ENCODE results near the gene SIPA1L2.

The SIPA1L2 gene

DNA sequence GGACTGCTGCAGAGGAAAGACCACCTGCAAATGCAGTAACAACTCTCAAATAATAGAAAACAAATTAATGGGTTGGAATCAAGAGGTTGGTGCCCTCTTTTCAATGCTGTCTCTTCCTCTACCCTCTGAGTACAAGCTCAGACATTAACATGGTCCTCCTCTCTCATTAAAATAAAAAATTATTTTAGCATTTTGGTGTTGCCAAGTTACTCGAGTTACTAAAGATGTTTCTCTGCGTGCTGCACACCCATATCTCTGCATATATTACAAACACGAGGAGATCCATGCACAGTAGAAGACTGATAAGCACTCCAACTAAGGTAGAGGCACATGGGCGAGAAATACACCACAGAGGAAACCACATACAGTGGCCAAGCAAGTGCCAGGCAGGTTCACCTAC is 21.5 kb downstream of the SIPA1L2 start:
- CTCF ChIA-PET = no interaction called here
- no peak for DNase-seq (ENCODE audit: extremely low spot score)
- POLR2A ChIA-PET = no interaction called here
- TF ChIP-seq NFRKB (IDR thresholded peaks at IDR 0.05) (no peak), ARNT (IDR thresholded peaks at IDR 0.05) (no peak), SP1 (IDR thresholded peaks at IDR 0.05) (no peak), L3MBTL2 (conservative IDR thresholded peaks at IDR 0.05) (no peak), SUZ12 (IDR thresholded peaks at IDR 0.05) (no peak), FOXM1 (IDR thresholded peaks at IDR 0.05; ENCODE audit: borderline replicate concordance) (no peak), FOXA1 (IDR thresholded peaks at IDR 0.05) (no peak), TARDBP (IDR thresholded peaks at IDR 0.05) (no peak), ELF4 (IDR thresholded peaks at IDR 0.05) (no peak), LEF1 (IDR thresholded peaks at IDR 0.05; ENCODE audit: borderline replicate concordance) (no peak), HDGF (IDR thresholded peaks at IDR 0.05; ENCODE audit: borderline replicate concordance) (no peak), CTBP1 (IDR thresholded peaks at IDR 0.05; ENCODE audit: borderline replicate concordance) (no peak), BHLHE40 (IDR thresholded peaks at IDR 0.05; ENCODE audit: borderline replicate concordance) (no peak), FOXK2 (IDR thresholded peaks at IDR 0.05) (no peak)
- TF ChIP-seq, protein P1, sequence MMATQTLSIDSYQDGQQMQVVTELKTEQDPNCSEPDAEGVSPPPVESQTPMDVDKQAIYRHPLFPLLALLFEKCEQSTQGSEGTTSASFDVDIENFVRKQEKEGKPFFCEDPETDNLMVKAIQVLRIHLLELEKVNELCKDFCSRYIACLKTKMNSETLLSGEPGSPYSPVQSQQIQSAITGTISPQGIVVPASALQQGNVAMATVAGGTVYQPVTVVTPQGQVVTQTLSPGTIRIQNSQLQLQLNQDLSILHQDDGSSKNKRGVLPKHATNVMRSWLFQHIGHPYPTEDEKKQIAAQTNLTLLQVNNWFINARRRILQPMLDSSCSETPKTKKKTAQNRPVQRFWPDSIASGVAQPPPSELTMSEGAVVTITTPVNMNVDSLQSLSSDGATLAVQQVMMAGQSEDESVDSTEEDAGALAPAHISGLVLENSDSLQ (IDR thresholded peaks at IDR 0.05) = no peak

DNA sequence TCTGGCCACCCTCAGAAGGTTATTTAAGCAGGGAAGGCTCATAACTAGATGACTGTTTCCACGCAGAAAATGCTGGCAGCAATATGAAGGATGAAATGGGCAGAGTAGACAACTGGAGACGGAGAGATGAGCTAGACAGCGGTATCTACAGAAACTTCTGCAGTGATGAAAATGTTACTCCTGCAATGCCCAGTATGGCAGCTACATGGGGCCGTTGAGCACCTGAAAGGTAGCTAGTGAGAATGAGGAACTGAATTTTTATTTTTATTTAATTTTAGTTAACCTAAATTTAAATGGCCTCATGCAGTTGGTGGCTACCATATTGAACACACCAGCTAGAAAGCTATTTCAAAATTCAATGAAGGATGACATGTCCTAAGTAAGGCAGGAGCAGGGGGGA is 27.3 kb downstream of the SIPA1L2 start:
- DNase-seq (ENCODE audit: extremely low spot score) = no peak
- CTCF ChIA-PET = interaction anchor here (0.7 to 2.1 kb wide), 5 partner anchors 9 to 25 kb away, joined by 3 to 7 read pairs (median 3); no protein-coding TSS in a partner anchor
- POLR2A ChIA-PET = interaction anchor here (1.1 kb wide), 1 partner anchor 25 kb away, joined by 4 read pairs; no protein-coding TSS in a partner anchor
- TF ChIP-seq NFRKB (IDR thresholded peaks at IDR 0.05) (no peak), FOXM1 (IDR thresholded peaks at IDR 0.05; ENCODE audit: borderline replicate concordance) (no peak), CTBP1 (IDR thresholded peaks at IDR 0.05; ENCODE audit: borderline replicate concordance) (no peak), SP1 (IDR thresholded peaks at IDR 0.05) (no peak), ZNF384 (IDR thresholded peaks at IDR 0.05) (no peak), FOXK2 (IDR thresholded peaks at IDR 0.05) (no peak), SUZ12 (IDR thresholded peaks at IDR 0.05) (no peak), L3MBTL2 (conservative IDR thresholded peaks at IDR 0.05) (no peak)
- TF ChIP-seq, protein P1 (IDR thresholded peaks at IDR 0.05) = no peak

DNA sequence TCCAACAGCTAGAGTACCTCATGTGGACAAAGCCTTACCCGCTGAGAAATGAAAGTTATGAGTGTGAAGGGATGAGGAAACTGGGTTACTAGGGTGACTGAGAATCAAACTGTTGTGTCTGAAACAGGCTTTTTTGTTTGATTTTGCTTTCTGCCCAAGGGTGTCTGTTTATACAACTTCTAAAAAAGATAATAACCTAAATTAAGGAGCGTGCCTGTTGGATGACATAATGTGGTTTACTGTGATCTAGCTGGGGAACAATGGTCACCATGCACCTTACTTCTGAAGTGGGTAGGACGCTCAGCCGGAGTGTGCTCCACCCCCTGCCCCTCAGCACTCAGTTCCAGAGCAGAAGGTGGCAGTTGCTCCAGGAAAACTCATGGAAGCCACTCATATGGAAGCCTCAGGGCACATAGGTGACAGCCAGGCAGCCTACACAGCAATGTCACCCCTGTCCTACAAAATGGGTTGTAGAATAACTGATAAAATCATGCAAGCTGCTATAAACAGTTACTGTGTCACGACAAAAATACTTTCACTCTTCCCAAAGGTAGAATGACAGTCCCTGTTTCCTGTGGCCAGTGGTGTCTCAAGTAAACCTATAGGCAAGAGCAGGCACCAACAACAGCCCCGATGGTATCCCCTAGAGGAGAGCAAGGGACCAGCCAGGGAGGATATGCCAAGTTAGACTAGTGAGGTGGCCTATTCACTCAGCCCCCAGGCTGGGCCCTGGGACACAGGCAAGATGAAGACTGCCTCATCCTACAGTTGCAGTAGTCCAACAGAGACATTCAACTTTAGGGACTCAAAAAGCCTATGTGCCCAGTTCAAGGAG is 29.3 kb downstream of the SIPA1L2 start:
- POLR2A ChIA-PET = interaction anchor here (0.8 to 1.8 kb wide), 4 partner anchors 10 to 46 kb away, joined by 3 to 8 read pairs (median 4); no protein-coding TSS in a partner anchor
- CTCF ChIA-PET = interaction anchor here (1.6 to 2.1 kb wide), 2 partner anchors 11 to 27 kb away, joined by 5 to 7 read pairs; no protein-coding TSS in a partner anchor
- TF ChIP-seq ARNT (IDR thresholded peaks at IDR 0.05) (no peak), SUZ12 (IDR thresholded peaks at IDR 0.05) (no peak), FOXA1 (IDR thresholded peaks at IDR 0.05) (no peak), FOXK2 (IDR thresholded peaks at IDR 0.05) (no peak), ZNF384 (IDR thresholded peaks at IDR 0.05) (no peak), BHLHE40 (IDR thresholded peaks at IDR 0.05; ENCODE audit: borderline replicate concordance) (no peak), HDGF (IDR thresholded peaks at IDR 0.05; ENCODE audit: borderline replicate concordance) (no peak), FOXM1 (IDR thresholded peaks at IDR 0.05; ENCODE audit: borderline replicate concordance) (no peak), LEF1 (IDR thresholded peaks at IDR 0.05; ENCODE audit: borderline replicate concordance) (no peak), L3MBTL2 (conservative IDR thresholded peaks at IDR 0.05) (no peak), SP1 (IDR thresholded peaks at IDR 0.05) (no peak), TARDBP (IDR thresholded peaks at IDR 0.05) (no peak), CTBP1 (IDR thresholded peaks at IDR 0.05; ENCODE audit: borderline replicate concordance) (no peak), ELF4 (IDR thresholded peaks at IDR 0.05) (no peak), NFRKB (IDR thresholded peaks at IDR 0.05) (no peak)
- TF ChIP-seq, protein P1 (IDR thresholded peaks at IDR 0.05) = no peak
- no peak for DNase-seq (ENCODE audit: extremely low spot score)

DNA sequence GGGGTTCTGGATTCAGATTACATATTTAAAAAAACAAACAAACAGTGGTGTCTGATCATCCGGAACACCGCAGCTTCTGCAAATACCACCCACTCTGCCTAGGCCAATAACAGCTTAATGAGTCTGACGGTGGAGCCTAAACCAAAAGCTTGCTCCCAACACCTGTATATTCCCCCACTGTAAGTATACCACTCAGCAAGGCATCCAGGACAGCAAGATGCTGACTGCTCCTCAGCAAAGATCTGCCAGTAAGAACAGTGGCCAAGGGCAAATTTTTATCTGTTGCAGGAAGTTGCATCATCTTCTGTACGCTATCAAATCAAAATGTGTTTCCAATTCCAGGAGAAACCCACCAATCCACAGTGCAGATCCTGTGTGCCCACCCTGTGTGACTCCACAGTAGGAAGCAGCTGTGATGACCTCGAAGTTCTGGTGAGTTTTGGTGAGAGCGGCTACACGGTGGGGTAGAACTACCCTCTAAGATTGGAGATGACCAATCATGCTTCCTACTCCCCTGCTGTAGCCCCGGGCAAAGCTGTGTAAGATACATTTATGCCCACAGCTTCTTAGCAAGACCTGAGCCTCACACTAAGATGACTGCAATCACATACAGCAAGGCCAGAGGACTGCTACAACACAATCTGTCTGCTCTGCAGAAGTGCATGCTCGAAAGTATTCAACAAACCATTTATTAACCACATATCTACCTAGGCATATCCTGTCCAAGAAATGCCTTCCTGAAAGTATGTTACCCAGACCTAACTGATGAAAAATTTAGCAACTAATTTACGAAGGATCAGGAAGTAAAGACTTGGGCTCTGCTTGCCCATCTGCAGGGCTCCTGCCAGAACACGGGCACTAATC is 30.5 kb downstream of the SIPA1L2 start:
- POLR2A ChIA-PET = interaction anchor here (0.7 to 1.8 kb wide), 8 partner anchors 9 to 61 kb away, joined by 3 to 8 read pairs (median 4); no protein-coding TSS in a partner anchor
- no peak for DNase-seq (ENCODE audit: extremely low spot score)
- CTCF ChIA-PET = interaction anchor here (0.5 kb wide), 1 partner anchor 72 kb away, joined by 9 read pairs; no protein-coding TSS in a partner anchor
- TF ChIP-seq, protein P1 (IDR thresholded peaks at IDR 0.05) = no peak
- TF ChIP-seq ARNT (IDR thresholded peaks at IDR 0.05) (no peak), LEF1 (IDR thresholded peaks at IDR 0.05; ENCODE audit: borderline replicate concordance) (no peak), HDGF (IDR thresholded peaks at IDR 0.05; ENCODE audit: borderline replicate concordance) (no peak), FOXK2 (IDR thresholded peaks at IDR 0.05) (no peak), TARDBP (IDR thresholded peaks at IDR 0.05) (no peak), CTBP1 (IDR thresholded peaks at IDR 0.05; ENCODE audit: borderline replicate concordance) (no peak), SP1 (IDR thresholded peaks at IDR 0.05) (no peak), FOXA1 (IDR thresholded peaks at IDR 0.05) (no peak), ELF4 (IDR thresholded peaks at IDR 0.05) (no peak), NFRKB (IDR thresholded peaks at IDR 0.05) (no peak), ZNF384 (IDR thresholded peaks at IDR 0.05) (no peak), L3MBTL2 (conservative IDR thresholded peaks at IDR 0.05) (no peak), BHLHE40 (IDR thresholded peaks at IDR 0.05; ENCODE audit: borderline replicate concordance) (no peak), SUZ12 (IDR thresholded peaks at IDR 0.05) (no peak), FOXM1 (IDR thresholded peaks at IDR 0.05; ENCODE audit: borderline replicate concordance) (no peak)

Data from HEK293T (cell line).